ENCODE data around the gene MEI4. TPM values are rescaled to one million over a fixed set of nuclear protein-coding genes. Genes with fewer than 3 reads are reported as not detected.

MEI4 gene
- total and polyA plus RNA-seq, 2 of the 8 experiments (the other 6 are each of a cell fraction or from before 2014, with no cell fraction given) = 0.05 to 0.24 TPM

DNA sequence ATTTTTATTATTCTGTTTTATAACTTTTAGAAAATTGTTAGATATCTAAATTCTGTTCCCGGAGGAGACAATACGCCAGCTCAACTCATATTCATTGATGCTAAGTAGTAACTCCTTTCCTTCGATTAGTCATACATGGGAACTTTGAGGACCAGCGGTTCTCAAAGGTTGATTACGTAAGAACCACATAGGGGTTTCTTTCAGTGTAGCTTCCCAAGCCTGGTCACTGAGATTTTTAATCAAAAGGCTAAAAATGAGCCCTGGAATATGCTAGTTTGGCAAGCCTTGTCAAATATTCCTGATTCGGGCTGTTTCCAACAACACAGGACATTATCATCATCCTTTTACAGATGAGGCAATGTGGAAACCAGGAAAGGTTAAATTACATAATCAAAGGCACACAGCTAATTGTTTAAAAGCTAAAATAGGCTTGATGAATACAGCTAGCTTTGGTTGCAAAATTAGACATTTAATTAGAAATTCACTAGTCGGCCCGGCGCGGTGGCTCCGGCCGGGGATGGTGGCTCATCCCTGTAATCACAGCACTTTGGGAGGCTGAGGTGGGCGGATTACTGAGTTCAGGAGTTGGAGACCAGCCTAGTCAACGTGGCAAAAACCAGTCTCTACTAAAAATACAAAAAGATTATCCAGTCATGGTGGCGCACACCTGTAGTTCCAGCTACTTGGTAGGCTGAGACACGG is 14.6 kb upstream of the MEI4 start:
- no peaks in the 10 kb centered on the region for H3K36me3 ChIP-seq (ENCODE audit: control insufficient read depth in 2 of 4, insufficient read depth in 4 of 4, low read length in 3 of 4)
- H3K27ac ChIP-seq (ENCODE audit: low read depth, low read length) = no peak overlapping the region
- H2BK15ac ChIP-seq (ENCODE audit: low read length) = no peak overlapping the region
- H4K20me1 ChIP-seq (replicated peaks in 1 of 2; ENCODE audit: control insufficient read depth in 1 of 2, insufficient read depth in 2 of 2, low read length in 2 of 2) = no peaks in the 10 kb centered on the region
- no peak overlapping the region for H3K4ac ChIP-seq (replicated peaks; ENCODE audit: insufficient read length, low read depth, low read length)
- no peak overlapping the region for H2BK20ac ChIP-seq (ENCODE audit: low read length)
- H2BK12ac ChIP-seq (ENCODE audit: low read depth, low read length) = no peak overlapping the region
- no peak overlapping the region for H3K23ac ChIP-seq (ENCODE audit: insufficient read length)
- DNase-seq (ENCODE audit: low read depth in 1 of 2, low spot score in 2 of 2) (no peak), FAIRE-seq (no peak)
- H3K4me1 ChIP-seq (replicated peaks in 1 of 4; ENCODE audit: control insufficient read depth in 3 of 4, insufficient read depth in 4 of 4, low read length in 3 of 4) = no peaks in the 10 kb centered on the region
- no peaks in the 10 kb centered on the region for H3K23me2 ChIP-seq (ENCODE audit: low read depth, low read length)
- no peaks in the 10 kb centered on the region for H3K9me3 ChIP-seq (ENCODE audit: insufficient read depth in 2 of 2, low read depth in 1 of 2, low read length in 1 of 2)
- no peak overlapping the region for H4K91ac ChIP-seq (replicated peaks; ENCODE audit: insufficient read length, low read length)
- H3K18ac ChIP-seq (ENCODE audit: extremely low read depth, low read length) = no peak overlapping the region
- TF ChIP-seq RFX5 (IDR thresholded peaks at IDR 0.05; ENCODE audit: borderline replicate concordance, low read depth, low read length) = no peak
- TF ChIP-seq CTBP2 (IDR thresholded peaks at IDR 0.05; ENCODE audit: borderline replicate concordance, insufficient read depth, insufficient read length, low read length) = no peak
- TF ChIP-seq ATF3 (IDR thresholded peaks at IDR 0.05; ENCODE audit: insufficient read depth, low read depth, low read length) = no peak
- TF ChIP-seq, protein P1, sequence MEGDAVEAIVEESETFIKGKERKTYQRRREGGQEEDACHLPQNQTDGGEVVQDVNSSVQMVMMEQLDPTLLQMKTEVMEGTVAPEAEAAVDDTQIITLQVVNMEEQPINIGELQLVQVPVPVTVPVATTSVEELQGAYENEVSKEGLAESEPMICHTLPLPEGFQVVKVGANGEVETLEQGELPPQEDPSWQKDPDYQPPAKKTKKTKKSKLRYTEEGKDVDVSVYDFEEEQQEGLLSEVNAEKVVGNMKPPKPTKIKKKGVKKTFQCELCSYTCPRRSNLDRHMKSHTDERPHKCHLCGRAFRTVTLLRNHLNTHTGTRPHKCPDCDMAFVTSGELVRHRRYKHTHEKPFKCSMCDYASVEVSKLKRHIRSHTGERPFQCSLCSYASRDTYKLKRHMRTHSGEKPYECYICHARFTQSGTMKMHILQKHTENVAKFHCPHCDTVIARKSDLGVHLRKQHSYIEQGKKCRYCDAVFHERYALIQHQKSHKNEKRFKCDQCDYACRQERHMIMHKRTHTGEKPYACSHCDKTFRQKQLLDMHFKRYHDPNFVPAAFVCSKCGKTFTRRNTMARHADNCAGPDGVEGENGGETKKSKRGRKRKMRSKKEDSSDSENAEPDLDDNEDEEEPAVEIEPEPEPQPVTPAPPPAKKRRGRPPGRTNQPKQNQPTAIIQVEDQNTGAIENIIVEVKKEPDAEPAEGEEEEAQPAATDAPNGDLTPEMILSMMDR (IDR thresholded peaks at IDR 0.05; ENCODE audit: control extremely low read depth in 1 of 3, insufficient read depth in 1 of 3, low read depth in 1 of 3, low read length in 3 of 3) = no peak
- TF ChIP-seq CEBPB (IDR thresholded peaks at IDR 0.05; ENCODE audit: low read depth, low read length) = 0 out of 2 replicates have a peak, but pooled peaks have one; percentile 8
- no peak for TF ChIP-seq SP1 (IDR thresholded peaks at IDR 0.05; ENCODE audit: low read depth, low read length)
- TF ChIP-seq NANOG (IDR thresholded peaks at IDR 0.05; ENCODE audit: insufficient read depth, low read depth, low read length, poor library complexity, severe bottlenecking) = no peak
- no peak for TF ChIP-seq FOSL1 (IDR thresholded peaks at IDR 0.05; ENCODE audit: insufficient read depth, low read depth, low read length)
- H2AFZ ChIP-seq (ENCODE audit: low read length) = no peak overlapping the region
- no peak overlapping the region for H3K14ac ChIP-seq (ENCODE audit: insufficient read length)
- no peak overlapping the region for H3K4me2 ChIP-seq (ENCODE audit: insufficient read depth in 1 of 2, low read depth in 2 of 2, low read length in 2 of 2)
- H2AK5ac ChIP-seq (ENCODE audit: low read depth, low read length) = no peak overlapping the region
- H3K4me3 ChIP-seq (ENCODE audit: extremely low read depth in 1 of 4, insufficient read depth in 2 of 4, low read depth in 3 of 4, low read length in 4 of 4) = no peak overlapping the region
- H2BK5ac ChIP-seq (ENCODE audit: low read depth, low read length) = no peak overlapping the region
- no peak overlapping the region for H4K5ac ChIP-seq (ENCODE audit: insufficient read length, low read depth, low read length)
- no peaks in the 10 kb centered on the region for H3K27me3 ChIP-seq (replicated peaks in 1 of 4; ENCODE audit: control insufficient read depth in 3 of 4, extremely low read depth in 1 of 4, insufficient read depth in 3 of 4, low read length in 3 of 4)
- no peak overlapping the region for H3K56ac ChIP-seq (replicated peaks; ENCODE audit: insufficient read length, low read depth, low read length)
- WGBS, 2 experiments (ENCODE audit: extremely low coverage in 1 of 2, insufficient coverage in 1 of 2, insufficient read length in 1 of 2, insufficient replicate concordance in 2 of 2, low coverage in 1 of 2, low lambda C conversion rate in 2 of 2, missing lambda C conversion rate in 1 of 2) = 93% methylated on average over 16 of the region's 16 CpGs; no CpG with 5 or more reads in 1 of the 2 experiments
- no peak overlapping the region for H2BK120ac ChIP-seq (replicated peaks; ENCODE audit: low read depth, low read length)
- CTCF ChIA-PET (ENCODE audit: partially characterized antibody) = interaction anchor here (1.2 to 3.3 kb wide), 2 partner anchors 12 to 14 kb away, joined by 4 to 10 read pairs; partner anchors contain the start of gene MEI4
- POLR2A ChIA-PET (ENCODE audit: partially characterized antibody) = no interaction called here
- H4K8ac ChIP-seq (ENCODE audit: extremely low read depth, insufficient read depth, low read length) = no peak overlapping the region; the same call in 1 of the 2 replicates
- H3K79me1 ChIP-seq (ENCODE audit: low read depth, low read length) = no peaks in the 10 kb centered on the region
- no peaks in the 10 kb centered on the region for H3K79me2 ChIP-seq (ENCODE audit: control insufficient read depth in 1 of 2, insufficient read depth in 2 of 2, low read length in 2 of 2)
- no peak overlapping the region for H3K9ac ChIP-seq (replicated peaks in 1 of 4; ENCODE audit: extremely low read depth in 1 of 4, low read depth in 3 of 4, low read length in 3 of 4)

All from H1 (cell line).